Neural cell (in vitro differentiated cells): ENCODE data around the gene SDK1. TPM values are rescaled to one million over a fixed set of nuclear protein-coding genes. Genes with fewer than 3 reads are reported as not detected.

ENCODE experiments used
- H2AFZ ChIP-seq: fragments of 200-600, 300-800 bp; sonication (generic), shearing (Covaris generic); 2 replicates; pipeline ENCODE4 v1.6.0; 2014; ENCODE audit warnings: low read depth, mild to moderate bottlenecking, antibody characterized with exemption, low read length, moderate library complexity
- H3F3A ChIP-seq: fragments of 200-600 bp; shearing (Covaris generic); 2 replicates; pipeline ENCODE4 v1.6.1; 2016; ENCODE audit warnings: mild to moderate bottlenecking, moderate library complexity, mixed read lengths, antibody characterized with exemption, low read length; ENCODE audit not compliant: insufficient read depth, poor library complexity, severe bottlenecking
- H3K27ac ChIP-seq: fragments of 200-600, 300-800 bp; sonication (generic), shearing (Covaris generic); 2 replicates; pipeline ENCODE4 v1.5.1; 2014; ENCODE audit warnings: mild to moderate bottlenecking, low read length, moderate library complexity
- H3K27me3 ChIP-seq: fragments of 300-800, 200-600 bp; sonication (generic), shearing (Covaris generic); 2 replicates; pipeline ENCODE4 v1.6.0; 2014; ENCODE audit warnings: mild to moderate bottlenecking, low read depth, low read length, moderate library complexity; ENCODE audit not compliant: insufficient read depth
- H3K36me3 ChIP-seq: fragments of 300-800, 200-600 bp; sonication (generic), shearing (Covaris generic); 2 replicates; pipeline ENCODE4 v1.5.1; 2014; ENCODE audit warnings: mild to moderate bottlenecking, antibody characterized with exemption, low read length, moderate library complexity; ENCODE audit not compliant: insufficient read depth
- H3K4me2 ChIP-seq: fragments of 300-800, 200-600 bp; sonication (generic), shearing (Covaris generic); 2 replicates; pipeline ENCODE4 v1.6.0; 2014; ENCODE audit warnings: mild to moderate bottlenecking, low read length
- H3K4me3 ChIP-seq: fragments of 300-800, 200-600 bp; sonication (generic), shearing (Covaris generic); 2 replicates; pipeline ENCODE4 v1.5.1; 2014; ENCODE audit warnings: mild to moderate bottlenecking, low read length, moderate library complexity
- H3K79me2 ChIP-seq: fragments of 200-600 bp; shearing (Covaris generic); replicated peaks from 2 replicates; pipeline ENCODE4 v1.6.0; 2014; ENCODE audit warnings: mild to moderate bottlenecking, low read length, moderate library complexity; ENCODE audit not compliant: insufficient read depth
- H3K9ac ChIP-seq: fragments of 300-800, 200-600 bp; sonication (generic), shearing (Covaris generic); 2 replicates; pipeline ENCODE4 v1.6.1; 2016; ENCODE audit warnings: mild to moderate bottlenecking, low read length, mixed read lengths
- H3K9me2 ChIP-seq: fragments of 200-600 bp; shearing (Covaris generic); 2 replicates; pipeline ENCODE4 v1.6.1; 2016; ENCODE audit warnings: mild to moderate bottlenecking, low read length, mixed read lengths; ENCODE audit not compliant: insufficient read depth
- H3K9me3 ChIP-seq: fragments of 200-600, 300-800 bp; sonication (generic), shearing (Covaris generic); 2 replicates; pipeline ENCODE4 v1.6.1; 2016; ENCODE audit warnings: mild to moderate bottlenecking, mixed run types, low read length, moderate library complexity, mixed read lengths
- H4K20me1 ChIP-seq: fragments of 200-600 bp; shearing (Covaris generic); 2 replicates; pipeline ENCODE4 v1.6.1; 2016; ENCODE audit warnings: mild to moderate bottlenecking, mixed run types; ENCODE audit not compliant: insufficient read depth
- EZH2 ChIP-seq: fragments of 200-600, 300-800 bp; shearing (Covaris generic), sonication (generic); IDR thresholded peaks from 2 replicates; pipeline ENCODE4 v1.6.1; 2014; ENCODE audit warnings: antibody characterized with exemption, low read length, borderline replicate concordance, mild to moderate bottlenecking; ENCODE audit not compliant: insufficient read depth, poor library complexity, severe bottlenecking
- MXI1 ChIP-seq: fragments of 450-650 bp; conservative IDR thresholded peaks from 2 replicates; pipeline ENCODE4 v1.6.1; 2014; ENCODE audit warnings: antibody characterized with exemption, mild to moderate bottlenecking; ENCODE audit not compliant: poor library complexity, severe bottlenecking
- POLR2AphosphoS5 ChIP-seq: IDR thresholded peaks from 2 replicates; pipeline ENCODE4 v1.6.1; 2012
- RAD21 ChIP-seq: fragments of 450-650 bp; conservative IDR thresholded peaks from 2 replicates; pipeline ENCODE4 v1.6.1; 2014; ENCODE audit warnings: antibody characterized with exemption, mild to moderate bottlenecking, moderate library complexity
- SMC3 ChIP-seq: fragments of 450-650 bp; conservative IDR thresholded peaks from 2 replicates; pipeline ENCODE4 v1.6.1; 2014; ENCODE audit warnings: antibody characterized with exemption, mild to moderate bottlenecking, moderate library complexity; ENCODE audit not compliant: poor library complexity
- TAF1 ChIP-seq: IDR thresholded peaks from 2 replicates; pipeline ENCODE4 v1.6.1; 2012; ENCODE audit warnings: low read depth
- polyA plus RNA-seq: library from polyadenylated mRNA; depleted of rRNA; stranded (reverse); fragments of >200 nt; gene quantifications from 2 replicates; pipeline ENCODE4 v1.2.3, GENCODE V29; 2014
- TF ChIP-seq, protein P1 (sequence below): IDR thresholded peaks from 2 replicates; pipeline ENCODE4 v1.6.1; 2012; ENCODE audit warnings: borderline replicate concordance
- TF ChIP-seq, protein P2 (sequence below): fragments of 450-650 bp; IDR thresholded peaks from 2 replicates; pipeline ENCODE4 v1.5.1; 2014; ENCODE audit warnings: antibody characterized with exemption, mild to moderate bottlenecking, moderate library complexity; ENCODE audit not compliant: poor library complexity, severe bottlenecking

Gene SDK1
- polyA plus RNA-seq, 1 donor from 2014 or later, result 2.7 TPM

DNA sequence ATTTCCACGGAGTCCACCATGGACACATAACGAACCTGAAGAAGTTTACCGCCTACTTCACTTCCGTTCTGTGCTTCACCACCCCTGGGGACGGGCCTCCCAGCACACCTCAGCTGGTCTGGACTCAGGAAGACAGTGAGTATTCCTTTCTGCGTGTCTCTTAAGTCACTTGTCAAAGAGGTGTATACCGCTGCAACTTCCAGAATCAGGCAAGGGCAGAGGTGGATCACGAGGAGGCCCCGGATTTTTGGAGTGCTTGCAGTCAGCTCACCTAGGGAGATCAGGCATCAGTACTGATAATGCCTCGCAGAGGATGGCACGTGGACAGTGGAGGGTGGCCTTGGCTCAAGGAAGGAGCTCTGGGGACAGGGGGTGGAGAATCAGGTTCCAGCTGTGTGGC, 750.6 kb downstream of the SDK1 start:
- no peaks in the 10 kb centered on the region for H3F3A ChIP-seq
- no peaks in the 10 kb centered on the region for H3K79me2 ChIP-seq
- no peak overlapping the region for H3K4me2 ChIP-seq
- no peak overlapping the region for H3K27ac ChIP-seq
- no peaks in the 10 kb centered on the region for H3K36me3 ChIP-seq
- no peaks in the 10 kb centered on the region for H3K9me2 ChIP-seq
- H4K20me1 ChIP-seq, result no peaks in the 10 kb centered on the region
- no peaks in the 10 kb centered on the region for H3K27me3 ChIP-seq
- no peak overlapping the region for H3K9ac ChIP-seq
- H3K4me3 ChIP-seq, result no peak overlapping the region
- no peaks in the 10 kb centered on the region for H3K9me3 ChIP-seq
- H2AFZ ChIP-seq, result no peak overlapping the region
- no peak for TF ChIP-seq TAF1
- TF ChIP-seq, protein P1, sequence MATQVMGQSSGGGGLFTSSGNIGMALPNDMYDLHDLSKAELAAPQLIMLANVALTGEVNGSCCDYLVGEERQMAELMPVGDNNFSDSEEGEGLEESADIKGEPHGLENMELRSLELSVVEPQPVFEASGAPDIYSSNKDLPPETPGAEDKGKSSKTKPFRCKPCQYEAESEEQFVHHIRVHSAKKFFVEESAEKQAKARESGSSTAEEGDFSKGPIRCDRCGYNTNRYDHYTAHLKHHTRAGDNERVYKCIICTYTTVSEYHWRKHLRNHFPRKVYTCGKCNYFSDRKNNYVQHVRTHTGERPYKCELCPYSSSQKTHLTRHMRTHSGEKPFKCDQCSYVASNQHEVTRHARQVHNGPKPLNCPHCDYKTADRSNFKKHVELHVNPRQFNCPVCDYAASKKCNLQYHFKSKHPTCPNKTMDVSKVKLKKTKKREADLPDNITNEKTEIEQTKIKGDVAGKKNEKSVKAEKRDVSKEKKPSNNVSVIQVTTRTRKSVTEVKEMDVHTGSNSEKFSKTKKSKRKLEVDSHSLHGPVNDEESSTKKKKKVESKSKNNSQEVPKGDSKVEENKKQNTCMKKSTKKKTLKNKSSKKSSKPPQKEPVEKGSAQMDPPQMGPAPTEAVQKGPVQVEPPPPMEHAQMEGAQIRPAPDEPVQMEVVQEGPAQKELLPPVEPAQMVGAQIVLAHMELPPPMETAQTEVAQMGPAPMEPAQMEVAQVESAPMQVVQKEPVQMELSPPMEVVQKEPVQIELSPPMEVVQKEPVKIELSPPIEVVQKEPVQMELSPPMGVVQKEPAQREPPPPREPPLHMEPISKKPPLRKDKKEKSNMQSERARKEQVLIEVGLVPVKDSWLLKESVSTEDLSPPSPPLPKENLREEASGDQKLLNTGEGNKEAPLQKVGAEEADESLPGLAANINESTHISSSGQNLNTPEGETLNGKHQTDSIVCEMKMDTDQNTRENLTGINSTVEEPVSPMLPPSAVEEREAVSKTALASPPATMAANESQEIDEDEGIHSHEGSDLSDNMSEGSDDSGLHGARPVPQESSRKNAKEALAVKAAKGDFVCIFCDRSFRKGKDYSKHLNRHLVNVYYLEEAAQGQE, result no peak
- TF ChIP-seq POLR2AphosphoS5, result no peak
- TF ChIP-seq, protein P2, sequence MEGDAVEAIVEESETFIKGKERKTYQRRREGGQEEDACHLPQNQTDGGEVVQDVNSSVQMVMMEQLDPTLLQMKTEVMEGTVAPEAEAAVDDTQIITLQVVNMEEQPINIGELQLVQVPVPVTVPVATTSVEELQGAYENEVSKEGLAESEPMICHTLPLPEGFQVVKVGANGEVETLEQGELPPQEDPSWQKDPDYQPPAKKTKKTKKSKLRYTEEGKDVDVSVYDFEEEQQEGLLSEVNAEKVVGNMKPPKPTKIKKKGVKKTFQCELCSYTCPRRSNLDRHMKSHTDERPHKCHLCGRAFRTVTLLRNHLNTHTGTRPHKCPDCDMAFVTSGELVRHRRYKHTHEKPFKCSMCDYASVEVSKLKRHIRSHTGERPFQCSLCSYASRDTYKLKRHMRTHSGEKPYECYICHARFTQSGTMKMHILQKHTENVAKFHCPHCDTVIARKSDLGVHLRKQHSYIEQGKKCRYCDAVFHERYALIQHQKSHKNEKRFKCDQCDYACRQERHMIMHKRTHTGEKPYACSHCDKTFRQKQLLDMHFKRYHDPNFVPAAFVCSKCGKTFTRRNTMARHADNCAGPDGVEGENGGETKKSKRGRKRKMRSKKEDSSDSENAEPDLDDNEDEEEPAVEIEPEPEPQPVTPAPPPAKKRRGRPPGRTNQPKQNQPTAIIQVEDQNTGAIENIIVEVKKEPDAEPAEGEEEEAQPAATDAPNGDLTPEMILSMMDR, result no peak
- TF ChIP-seq SMC3, result no peak
- TF ChIP-seq MXI1, result no peak
- TF ChIP-seq RAD21, result no peak

DNA sequence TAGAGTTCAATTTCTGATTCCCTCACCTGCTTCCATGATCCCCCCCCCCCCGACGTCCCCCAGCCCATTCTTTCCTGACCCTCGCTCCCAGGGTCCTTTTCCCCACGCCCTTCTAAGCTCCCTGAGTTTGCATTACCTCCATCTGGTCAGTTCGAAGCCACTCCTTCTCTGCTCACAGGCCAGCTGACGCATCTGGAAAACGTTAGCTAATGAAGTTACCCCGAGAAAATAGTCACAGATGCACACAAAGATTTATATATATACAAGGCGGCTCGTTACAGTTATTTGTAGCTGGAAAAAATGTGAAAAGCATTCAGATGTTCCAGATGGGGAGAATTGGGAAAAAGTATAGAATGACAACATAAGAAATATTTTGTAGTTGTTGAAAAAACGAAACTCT, 751.1 kb downstream of the SDK1 start:
- Histone ChIP-seq H3K9me2 (no peaks in the 10 kb centered on the region), H3K9ac (no peak overlapping the region), H3K4me3 (no peak overlapping the region), H3K79me2 (no peaks in the 10 kb centered on the region), H2AFZ (no peak overlapping the region), H3K27me3 (no peaks in the 10 kb centered on the region), H3K36me3 (no peaks in the 10 kb centered on the region), H3F3A (no peaks in the 10 kb centered on the region), H3K4me2 (no peak overlapping the region), H4K20me1 (no peaks in the 10 kb centered on the region), H3K9me3 (no peaks in the 10 kb centered on the region), H3K27ac (no peak overlapping the region)
- no peak for TF ChIP-seq RAD21
- TF ChIP-seq, protein P1, result no peak
- no peak for TF ChIP-seq MXI1
- no peak for TF ChIP-seq EZH2
- TF ChIP-seq, protein P2, result no peak
- no peak for TF ChIP-seq POLR2AphosphoS5
- TF ChIP-seq TAF1, result no peak
- TF ChIP-seq SMC3, result no peak
